Endothelial cell of umbilical vein (primary cell): ENCODE results near the gene CPNE2. TPM values are rescaled to one million over a fixed set of nuclear protein-coding genes. Genes with fewer than 3 reads are reported as not detected.
"Not testable (repeated sequence)": the region's sequence is repeated elsewhere in the genome, so short reads cannot be mapped to it uniquely, and the experiment has no call there.

ENCODE experiments used
- BruUV-seq: library from RNA; stranded (reverse); fragments of 400-500 nt; replicated peaks from 2 replicates; lab custom pipeline; 2021; lab: Mats Ljungman, UMichigan
- CTCF ChIA-PET: fragments of 300-600, 350-600 bp; sonication (Branson Sonifier 250); formaldehyde crosslinking; loops from one replicate; lab custom pipeline; 2021; ENCODE audit warnings: antibody characterized with exemption, inconsistent platforms; lab: Charles Lee
- POLR2A ChIA-PET: fragments of 300-600, 350-600 bp; sonication (Branson Sonifier 250); formaldehyde crosslinking; loops from one replicate; lab custom pipeline; 2021; ENCODE audit warnings: antibody characterized with exemption, inconsistent platforms; lab: Charles Lee
- DNase-seq: peaks from one replicate; pipeline ENCODE4 v3.0.0-alpha.2; 2011; ENCODE audit warnings: low read depth, low spot score
- FAIRE-seq: peaks from 2 replicates; lab custom pipeline; 2011; peaks lifted over from hg19 to GRCh38; lab: Jason Lieb, UNC
- H2AFZ ChIP-seq: 2 replicates; pipeline ENCODE4 v1.6.0; 2012; ENCODE audit warnings: low read depth, low read length, control low read depth, inconsistent platforms
- H3K27ac ChIP-seq: 2 replicates; pipeline ENCODE4 v1.5.1; 2011; ENCODE audit warnings: low read depth, mild to moderate bottlenecking, control low read depth, low read length, moderate library complexity; ENCODE audit not compliant: insufficient read depth
- H3K27me3 ChIP-seq, 2 experiments: 2 replicates each; pipeline versions ENCODE4 v1.6.0 to v1.6.1; 2011; ENCODE audit warnings: low read length in 2 of 2, mixed read lengths in 1 of 2; ENCODE audit not compliant: control insufficient read depth in 2 of 2, insufficient read depth in 2 of 2
- H3K36me3 ChIP-seq, 2 experiments: 2 replicates in 1 of 2; 3 replicates in 1 of 2; pipeline ENCODE4 v1.5.1; 2011; ENCODE audit warnings: low read length in 2 of 2, mild to moderate bottlenecking in 1 of 2, moderate library complexity in 1 of 2; ENCODE audit not compliant: control insufficient read depth in 2 of 2, insufficient read depth in 2 of 2; ENCODE audit errors: extremely low read depth in 1 of 2
- H3K4me1 ChIP-seq: 3 replicates; pipeline ENCODE4 v1.5.1; 2011; ENCODE audit warnings: mild to moderate bottlenecking, low read length; ENCODE audit not compliant: control insufficient read depth, insufficient read depth; ENCODE audit errors: extremely low read depth
- H3K4me2 ChIP-seq: 2 replicates; pipeline ENCODE4 v1.6.1; 2011; ENCODE audit warnings: low read length, control low read depth, mixed read lengths; ENCODE audit not compliant: insufficient read depth
- H3K4me3 ChIP-seq, 3 experiments: fragments of 200-600 bp in 1 of 3; sonication (generic), shearing (Covaris generic) in 1 of 3; replicated peaks in 1 of 3; 2 replicates each; pipeline ENCODE4 v1.5.1; 2011 to 2016; ENCODE audit warnings: control low read depth in 3 of 3, low read length in 3 of 3, mild to moderate bottlenecking in 2 of 3, inconsistent platforms in 1 of 3, low read depth in 1 of 3, moderate library complexity in 1 of 3; ENCODE audit not compliant: insufficient read depth in 1 of 3
- H3K79me2 ChIP-seq: 2 replicates; pipeline ENCODE4 v1.6.0; 2012; ENCODE audit warnings: low read length, inconsistent platforms; ENCODE audit not compliant: control insufficient read depth, insufficient read depth
- H3K9ac ChIP-seq: replicated peaks from 2 replicates; pipeline ENCODE3; 2011; ENCODE audit warnings: low read length, control low read depth; ENCODE audit not compliant: insufficient read depth; ENCODE audit errors: extremely low read depth
- H3K9me1 ChIP-seq: replicated peaks from 3 replicates; pipeline ENCODE4 v1.6.0; 2011; ENCODE audit warnings: mild to moderate bottlenecking, low read length; ENCODE audit not compliant: control insufficient read depth, insufficient read depth; ENCODE audit errors: extremely low read depth
- H3K9me3 ChIP-seq: replicated peaks from 2 replicates; pipeline ENCODE4 v1.5.1; 2012; ENCODE audit warnings: low read length, inconsistent platforms; ENCODE audit not compliant: control insufficient read depth, insufficient read depth
- H4K20me1 ChIP-seq: replicated peaks from 2 replicates; pipeline ENCODE3; 2011; ENCODE audit warnings: mild to moderate bottlenecking, low read length; ENCODE audit not compliant: control insufficient read depth, insufficient read depth; ENCODE audit errors: extremely low read depth
- CTCF ChIP-seq, 2 donors: IDR thresholded peaks; 1 replicate in 1 of 2; 2 replicates in 1 of 2; pipeline ENCODE4 v1.5.1; 2011; ENCODE audit warnings: low read length in 2 of 2, mild to moderate bottlenecking in 2 of 2, moderate library complexity in 2 of 2, control low read depth in 1 of 2, inconsistent platforms in 1 of 2, low read depth in 1 of 2; ENCODE audit not compliant: insufficient read depth in 1 of 2; ENCODE audit errors: extremely low read depth in 1 of 2
- EZH2 ChIP-seq: IDR thresholded peaks from 2 replicates; pipeline ENCODE4 v1.6.1; 2012; ENCODE audit warnings: borderline replicate concordance, low read depth, mild to moderate bottlenecking, moderate library complexity, low read length, inconsistent platforms; ENCODE audit not compliant: severe bottlenecking
- FOS ChIP-seq: IDR thresholded peaks from 2 replicates; pipeline ENCODE4 v1.6.1; 2011; ENCODE audit warnings: mild to moderate bottlenecking, low read length, moderate library complexity, borderline replicate concordance; ENCODE audit not compliant: insufficient read depth
- GATA2 ChIP-seq: IDR thresholded peaks from 2 replicates; pipeline ENCODE4 v1.7.0; 2011; ENCODE audit warnings: low read depth, mild to moderate bottlenecking, moderate library complexity, mixed read lengths, low read length; ENCODE audit not compliant: insufficient read length, insufficient read depth
- JUN ChIP-seq: IDR thresholded peaks from 2 replicates; pipeline ENCODE4 v1.6.1; 2011; ENCODE audit warnings: borderline replicate concordance, low read depth; ENCODE audit not compliant: insufficient read length, insufficient read depth
- MYC ChIP-seq: IDR thresholded peaks from one replicate; pipeline ENCODE4 v1.6.1; 2011; ENCODE audit warnings: mild to moderate bottlenecking, low read depth, low read length
- dilution Hi-C: fragments of 300-500 bp; cut with MboI; formaldehyde crosslinking; loops from one replicate; pipeline ENCODE4 v1.15.0; 2019; ENCODE audit warnings: low sequenced_read_pairs; ENCODE audit not compliant: extremely low pct_ligation_motif_present
- intact Hi-C: fragments of 100-400 bp; cut with micrococcal nuclease; formaldehyde crosslinking; loops from one replicate; pipeline ENCODE4 v1.10.0; 2022
- polyA plus RNA-seq, 4 experiments: library from polyadenylated mRNA; depleted of rRNA in 3 of 4; stranded (reverse) in 3 of 4; unstranded in 1 of 4; fragments of >200 nt; gene quantifications; 2 replicates each; pipeline versions ENCODE4 v1.2.1 to v1.2.3, GENCODE V29; 2011 to 2012; ENCODE audit warnings: missing spikeins in 1 of 4
- total RNA-seq: library from RNA; stranded (reverse); gene quantifications from 2 replicates; pipeline ENCODE4 v1.2.3, GENCODE V29; 2021

The CPNE2 gene
- total and polyA plus RNA-seq, 2 donors (not counting 3 experiments of a cell fraction or from before 2014, with no cell fraction given) = 91.9 to 187 TPM

GRCh38 chr16:57062329-57062728 is 30.1 kb upstream of the CPNE2 start:
- no peaks in the 10 kb centered on the region for H3K9me3 ChIP-seq
- H3K9ac ChIP-seq = no peak overlapping the region
- no peaks in the 10 kb centered on the region for H4K20me1 ChIP-seq
- intact Hi-C loops = no loop called here
- no peaks in the 10 kb centered on the region for H3K27me3 ChIP-seq
- dilution Hi-C loops = no loop called here
- no peaks in the 10 kb centered on the region for H3K79me2 ChIP-seq
- DNase-seq (no peak), FAIRE-seq (no peak)
- ChIA-PET POLR2A (no interaction called here), CTCF (interaction anchor here (1.8 kb wide), 2 partner anchors 15 to 16 kb away, joined by 4 to 8 read pairs; no protein-coding TSS in a partner anchor)
- H3K27ac ChIP-seq = no peak overlapping the region
- H3K4me3 ChIP-seq = no peak overlapping the region
- H3K36me3 ChIP-seq = no peaks in the 10 kb centered on the region
- no peaks in the 10 kb centered on the region for H3K4me1 ChIP-seq
- no peak overlapping the region for H3K4me2 ChIP-seq
- H3K9me1 ChIP-seq = no peaks in the 10 kb centered on the region
- no peak overlapping the region for H2AFZ ChIP-seq
- no TSS peak for BruUV-seq
- TF ChIP-seq GATA2 = no peak
- no peak for TF ChIP-seq CTCF (IDR thresholded peaks at IDR 0.05; ENCODE audit: extremely low read depth in 1 of 2, insufficient read depth in 1 of 2, low read depth in 1 of 2, low read length in 2 of 2)
- no peak for TF ChIP-seq MYC
- no peak for TF ChIP-seq EZH2
- no peak for TF ChIP-seq FOS
- TF ChIP-seq JUN = no peak

GRCh38 chr16:57063189-57063588 is 29.2 kb upstream of the CPNE2 start:
- H2AFZ ChIP-seq, CTCF ChIA-PET, H3K4me2 ChIP-seq, dilution Hi-C loops, H3K4me1 ChIP-seq, H3K4me3 ChIP-seq, H3K9me1 ChIP-seq, H3K27ac ChIP-seq, BruUV-seq, H3K79me2 ChIP-seq, FAIRE-seq, DNase-seq, H3K36me3 ChIP-seq, H3K27me3 ChIP-seq, H4K20me1 ChIP-seq, H3K9ac ChIP-seq, POLR2A ChIA-PET, H3K9me3 ChIP-seq, intact Hi-C loops: not testable (repeated sequence)
